ENCODE measurements around the gene PSMB10.

PSMB10 gene

GRCh38 chr16:67963662-67964321, 27.1 kb upstream of the PSMB10 start:
- DNase-seq: no peak

- DNase-seq: no peak
Measured at GRCh38 chr16:67963292-67963661, 26.6 kb upstream of the PSMB10 start.

- DNase-seq: no peak
Measured at GRCh38 chr16:67962135-67962534, 25.5 kb upstream of the PSMB10 start.

- no peak for DNase-seq
Measured at GRCh38 chr16:67961551-67961957, 24.9 kb upstream of the PSMB10 start.

- no peak for DNase-seq
Measured at GRCh38 chr16:67959536-67960329, 23.1 kb upstream of the PSMB10 start.

- DNase-seq: no peak
Measured at GRCh38 chr16:67957622-67958021, 21.0 kb upstream of the PSMB10 start.

GRCh38 chr16:67954421-67955196, 18.0 kb upstream of the PSMB10 start:
- no peak for DNase-seq

- DNase-seq: no peak
Measured at GRCh38 chr16:67953641-67954375, 17.2 kb upstream of the PSMB10 start.

- no peak for DNase-seq
Measured at GRCh38 chr16:67951485-67951884, 14.8 kb upstream of the PSMB10 start.

- DNase-seq: no peak
Measured at GRCh38 chr16:67950335-67950843, 13.7 kb upstream of the PSMB10 start.

GRCh38 chr16:67949645-67950044, 13.0 kb upstream of the PSMB10 start:
- no peak for DNase-seq

GRCh38 chr16:67948015-67948414, 11.4 kb upstream of the PSMB10 start:
- no peak for DNase-seq

GRCh38 chr16:67946966-67947558, 10.4 kb upstream of the PSMB10 start:
- no peak for DNase-seq

- DNase-seq: no peak
Measured at GRCh38 chr16:67946128-67946569, 9.5 kb upstream of the PSMB10 start.

- no peak for DNase-seq
Measured at GRCh38 chr16:67945392-67945933, 8.8 kb upstream of the PSMB10 start.

GRCh38 chr16:67944690-67945391, 8.2 kb upstream of the PSMB10 start:
- DNase-seq: no peak

GRCh38 chr16:67943619-67944504, 7.2 kb upstream of the PSMB10 start, which contains the start of gene LCAT:
TSS of gene LCAT (minus strand) at chr16:67944120. CDS start at chr16:67944101, 19 bp downstream.
- DNase-seq: no peak

- no peak for DNase-seq
Measured at GRCh38 chr16:67943256-67943618, 6.6 kb upstream of the PSMB10 start.

GRCh38 chr16:67942510-67943255, 6.0 kb upstream of the PSMB10 start:
- no peak for DNase-seq

- DNase-seq: peak; percentile 52
Measured at GRCh38 chr16:67942200-67942509, 5.5 kb upstream of the PSMB10 start.

Data from suppressor macrophage treated with lipopolysaccharide for 4 hours (primary cell).